Panc1 (cell line): Measurements from ENCODE around the gene PCLO. TPM values are rescaled to one million over a fixed set of nuclear protein-coding genes. Genes with fewer than 3 reads are reported as not detected.

Source experiments
- ATAC-seq: fragments of 200-7000 bp; cut with Tn5 transposase; 2 replicates; pipeline ENCODE4 v1.9.1; 2020; ENCODE audit warnings: mild to moderate bottlenecking, moderate library complexity
- BruUV-seq: library from RNA; stranded (reverse); fragments of 400-500 nt; replicated peaks from 2 replicates; lab custom pipeline; 2021; lab: Mats Ljungman, UMichigan
- CTCF ChIA-PET: fragments of 300-600 bp; sonication (Branson Sonifier 250); formaldehyde crosslinking; loops from one replicate; lab custom pipeline; 2022; ENCODE audit warnings: antibody characterized with exemption; lab: Charles Lee
- POLR2A ChIA-PET: fragments of 300-600 bp; sonication (Branson Sonifier 250); formaldehyde crosslinking; loops from one replicate; lab custom pipeline; 2022; ENCODE audit warnings: antibody characterized with exemption; lab: Charles Lee
- DNase-seq: peaks from one replicate; pipeline ENCODE4 v3.0.0-alpha.2; 2010; ENCODE audit warnings: low read depth, low spot score
- H3K27ac ChIP-seq: 2 replicates; pipeline ENCODE4 v1.5.1; 2011; ENCODE audit warnings: mild to moderate bottlenecking, low read length, inconsistent platforms
- H3K27me3 ChIP-seq: fragments of 200-500 bp; sonication (Bioruptor generic); 2 replicates; pipeline ENCODE4 v1.6.0; 2014; ENCODE audit warnings: low read length, inconsistent platforms; ENCODE audit not compliant: control insufficient read depth, insufficient read depth
- H3K36me3 ChIP-seq: fragments of 200-500 bp; sonication (Bioruptor generic); 2 replicates; pipeline ENCODE4 v1.5.1; 2014; ENCODE audit warnings: inconsistent platforms, mild to moderate bottlenecking, low read length, moderate library complexity; ENCODE audit not compliant: control insufficient read depth, insufficient read depth
- H3K4me1 ChIP-seq: 2 replicates; pipeline ENCODE4 v1.5.1; 2011; ENCODE audit warnings: inconsistent platforms, mild to moderate bottlenecking, low read length, moderate library complexity; ENCODE audit not compliant: control insufficient read depth, insufficient read depth
- H3K4me3 ChIP-seq, 2 experiments: 2 replicates each; pipeline ENCODE4 v1.5.1; 2011 to 2012; ENCODE audit warnings: low read depth in 2 of 2, low read length in 2 of 2, mild to moderate bottlenecking in 2 of 2, inconsistent platforms in 1 of 2, moderate library complexity in 1 of 2
- H3K9me3 ChIP-seq: fragments of 200-500 bp; sonication (Bioruptor generic); 2 replicates; pipeline ENCODE4 v1.5.1; 2014; ENCODE audit warnings: low read depth, mild to moderate bottlenecking, inconsistent platforms, low read length, moderate library complexity; ENCODE audit not compliant: control insufficient read depth, insufficient read depth
- CTCF ChIP-seq: fragments of 450-650 bp; IDR thresholded peaks from 2 replicates; pipeline ENCODE4 v1.5.1; 2017; ENCODE audit warnings: mild to moderate bottlenecking
- POLR2AphosphoS5 ChIP-seq: IDR thresholded peaks from 2 replicates; pipeline ENCODE4 v1.6.1; 2012; ENCODE audit warnings: mild to moderate bottlenecking, low read depth, low read length, moderate library complexity
- REST ChIP-seq, 2 experiments: IDR thresholded peaks; 2 replicates each; pipeline ENCODE4 v1.6.1; 2011 to 2012; ENCODE audit warnings: low read depth in 2 of 2, control low read depth in 1 of 2, low read length in 1 of 2, mild to moderate bottlenecking in 1 of 2, moderate library complexity in 1 of 2; ENCODE audit not compliant: insufficient read depth in 1 of 2
- SIN3A ChIP-seq: IDR thresholded peaks from 2 replicates; pipeline ENCODE4 v1.6.1; 2012; ENCODE audit warnings: low read depth, mild to moderate bottlenecking, low read length, moderate library complexity, borderline replicate concordance; ENCODE audit not compliant: insufficient read depth
- TCF7L2 ChIP-seq: IDR thresholded peaks from 2 replicates; pipeline ENCODE4 v1.6.1; 2011; ENCODE audit warnings: mild to moderate bottlenecking, low read depth, low read length, inconsistent platforms
- in situ Hi-C: cut with HindIII; loops from 2 replicates; pipeline ENCODE4 v1.10.0; 2016; ENCODE audit warnings: low sequenced_read_pairs, low pct_unique_long_range_greater_than_20kb
- intact Hi-C: fragments of 100-400 bp; cut with micrococcal nuclease; formaldehyde crosslinking; loops from one replicate; pipeline ENCODE4 v1.10.0; 2022; ENCODE audit not compliant: unreplicated experiment
- total RNA-seq: library from RNA; stranded (reverse); gene quantifications from one replicate; pipeline ENCODE4 v1.2.1, GENCODE V29; 2021; ENCODE audit not compliant: unreplicated experiment

PCLO gene
- total RNA-seq, 1 experiment from 2014 or later, result 1.1 TPM

- H3K4me1 ChIP-seq, result no peaks in the 10 kb centered on the region
- BruUV-seq, result no TSS peak
- ATAC-seq, result no peak
- H3K4me3 ChIP-seq, result no peak overlapping the region
- no peaks in the 10 kb centered on the region for H3K27me3 ChIP-seq
- POLR2A ChIA-PET, result no interaction called here
- no peak for TF ChIP-seq REST (IDR thresholded peaks at IDR 0.05; ENCODE audit: insufficient read depth in 1 of 2, low read depth in 2 of 2, low read length in 1 of 2)
- TF ChIP-seq SIN3A, result no peak
- TF ChIP-seq TCF7L2, result no peak
- no peak for TF ChIP-seq POLR2AphosphoS5
- no peak for TF ChIP-seq CTCF
- intact Hi-C loops, result no loop called here
- CTCF ChIA-PET, result no interaction called here
- no peaks in the 10 kb centered on the region for H3K9me3 ChIP-seq
- no peak overlapping the region for H3K27ac ChIP-seq
- H3K36me3 ChIP-seq, result no peaks in the 10 kb centered on the region
- no peak for DNase-seq
- in situ Hi-C loops, result no loop called here
Measured at GRCh38 chr7:82760831-82761230, 401.9 kb downstream of the PCLO start.

- intact Hi-C loops (no loop called here), in situ Hi-C loops (no loop called here)
- H3K27ac ChIP-seq, result no peak overlapping the region
- no peak for TF ChIP-seq TCF7L2
- TF ChIP-seq SIN3A, result no peak
- no peak for TF ChIP-seq POLR2AphosphoS5
- TF ChIP-seq REST (IDR thresholded peaks at IDR 0.05; ENCODE audit: insufficient read depth in 1 of 2, low read depth in 2 of 2, low read length in 1 of 2), result no peak
- TF ChIP-seq CTCF, result no peak
- no peaks in the 10 kb centered on the region for H3K4me1 ChIP-seq
- H3K4me3 ChIP-seq, result no peak overlapping the region
- ChIA-PET CTCF (no interaction called here), POLR2A (no interaction called here)
- DNase-seq (no peak), ATAC-seq (no peak)
- no TSS peak for BruUV-seq
- H3K36me3 ChIP-seq, result no peaks in the 10 kb centered on the region
- no peaks in the 10 kb centered on the region for H3K27me3 ChIP-seq
- H3K9me3 ChIP-seq, result no peaks in the 10 kb centered on the region
Measured at GRCh38 chr7:82760074-82760473, 402.6 kb downstream of the PCLO start.
